Parathyroid adenoma (tissue), 2 donors: ENCODE measurements around the gene SLC39A3.

Experiments used
- H2AFZ ChIP-seq: fragments of 300-600 bp; sonication (generic); one replicate; pipeline ENCODE4 v1.7.0; 2017; ENCODE audit warnings: antibody characterized with exemption, mild to moderate bottlenecking
- H3K27ac ChIP-seq: fragments of 300-600 bp; sonication (generic); one replicate; pipeline ENCODE4 v1.7.0; 2017
- H3K27me3 ChIP-seq: fragments of 300-600 bp; sonication (generic); one replicate; pipeline ENCODE4 v1.7.0; 2017; ENCODE audit warnings: low read length; ENCODE audit not compliant: control insufficient read depth, insufficient read depth
- H3K36me3 ChIP-seq: fragments of 300-600 bp; sonication (generic); one replicate; pipeline ENCODE4 v1.7.0; 2017; ENCODE audit warnings: low read length; ENCODE audit not compliant: control insufficient read depth, insufficient read depth
- H3K4me1 ChIP-seq: fragments of 300-600 bp; sonication (generic); one replicate; pipeline ENCODE4 v1.7.0; 2017; ENCODE audit warnings: control low read depth
- H3K4me2 ChIP-seq: fragments of 300-600 bp; sonication (generic); one replicate; pipeline ENCODE4 v1.7.0; 2017; ENCODE audit warnings: low read length
- H3K4me3 ChIP-seq: fragments of 300-600 bp; sonication (generic); one replicate; pipeline ENCODE4 v1.7.0; 2017; ENCODE audit warnings: low read depth, low read length
- H3K79me2 ChIP-seq: fragments of 300-600 bp; sonication (generic); one replicate; pipeline ENCODE4 v1.7.0; 2017; ENCODE audit warnings: control low read depth
- H3K9ac ChIP-seq: fragments of 300-600 bp; sonication (generic); one replicate; pipeline ENCODE4 v1.7.0; 2017; ENCODE audit warnings: mild to moderate bottlenecking
- H3K9me3 ChIP-seq: fragments of 300-600 bp; sonication (generic); one replicate; pipeline ENCODE4 v1.7.0; 2017; ENCODE audit warnings: low read length; ENCODE audit not compliant: control insufficient read depth
- TF ChIP-seq, protein P1 (sequence below): fragments of 300-600 bp; sonication (generic); IDR thresholded peaks from one replicate; pipeline ENCODE4 v1.7.0; 2017; ENCODE audit warnings: antibody characterized with exemption, mild to moderate bottlenecking
- donor health status: primary hyperparathyroidism.

Gene SLC39A3

DNA sequence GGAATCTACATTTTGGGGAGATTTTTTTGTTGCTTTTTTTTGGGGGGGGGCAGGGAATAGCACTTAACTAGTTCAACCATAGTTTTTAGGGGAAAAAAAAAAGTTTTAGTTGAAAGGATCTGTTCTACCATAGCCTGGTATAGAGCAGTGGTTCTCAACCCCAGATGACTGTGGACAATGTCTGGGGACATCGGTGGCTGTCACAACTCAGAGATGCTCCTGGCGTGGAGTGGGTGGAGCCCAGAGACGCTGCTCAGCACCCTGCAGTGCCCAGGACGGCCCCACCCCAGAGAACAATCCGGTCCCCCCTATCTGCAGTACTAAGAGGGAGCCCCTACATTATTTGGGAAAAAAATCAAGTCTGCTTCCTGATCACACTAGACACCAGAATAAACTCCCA is 45.6 kb downstream of the SLC39A3 start:
- H3K4me3 ChIP-seq: no peak overlapping the region
- TF ChIP-seq, protein P1, sequence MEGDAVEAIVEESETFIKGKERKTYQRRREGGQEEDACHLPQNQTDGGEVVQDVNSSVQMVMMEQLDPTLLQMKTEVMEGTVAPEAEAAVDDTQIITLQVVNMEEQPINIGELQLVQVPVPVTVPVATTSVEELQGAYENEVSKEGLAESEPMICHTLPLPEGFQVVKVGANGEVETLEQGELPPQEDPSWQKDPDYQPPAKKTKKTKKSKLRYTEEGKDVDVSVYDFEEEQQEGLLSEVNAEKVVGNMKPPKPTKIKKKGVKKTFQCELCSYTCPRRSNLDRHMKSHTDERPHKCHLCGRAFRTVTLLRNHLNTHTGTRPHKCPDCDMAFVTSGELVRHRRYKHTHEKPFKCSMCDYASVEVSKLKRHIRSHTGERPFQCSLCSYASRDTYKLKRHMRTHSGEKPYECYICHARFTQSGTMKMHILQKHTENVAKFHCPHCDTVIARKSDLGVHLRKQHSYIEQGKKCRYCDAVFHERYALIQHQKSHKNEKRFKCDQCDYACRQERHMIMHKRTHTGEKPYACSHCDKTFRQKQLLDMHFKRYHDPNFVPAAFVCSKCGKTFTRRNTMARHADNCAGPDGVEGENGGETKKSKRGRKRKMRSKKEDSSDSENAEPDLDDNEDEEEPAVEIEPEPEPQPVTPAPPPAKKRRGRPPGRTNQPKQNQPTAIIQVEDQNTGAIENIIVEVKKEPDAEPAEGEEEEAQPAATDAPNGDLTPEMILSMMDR: no peak
- no peaks in the 10 kb centered on the region for H3K27me3 ChIP-seq
- no peaks in the 10 kb centered on the region for H3K36me3 ChIP-seq
- H3K27ac ChIP-seq: no peak overlapping the region
- no peak overlapping the region for H3K4me2 ChIP-seq
- peaks cover 4% of the 10 kb centered on the region for H3K79me2 ChIP-seq
- H3K4me1 ChIP-seq: no peaks in the 10 kb centered on the region
- H3K9me3 ChIP-seq: no peaks in the 10 kb centered on the region
- H2AFZ ChIP-seq: no peak overlapping the region
- no peak overlapping the region for H3K9ac ChIP-seq

DNA sequence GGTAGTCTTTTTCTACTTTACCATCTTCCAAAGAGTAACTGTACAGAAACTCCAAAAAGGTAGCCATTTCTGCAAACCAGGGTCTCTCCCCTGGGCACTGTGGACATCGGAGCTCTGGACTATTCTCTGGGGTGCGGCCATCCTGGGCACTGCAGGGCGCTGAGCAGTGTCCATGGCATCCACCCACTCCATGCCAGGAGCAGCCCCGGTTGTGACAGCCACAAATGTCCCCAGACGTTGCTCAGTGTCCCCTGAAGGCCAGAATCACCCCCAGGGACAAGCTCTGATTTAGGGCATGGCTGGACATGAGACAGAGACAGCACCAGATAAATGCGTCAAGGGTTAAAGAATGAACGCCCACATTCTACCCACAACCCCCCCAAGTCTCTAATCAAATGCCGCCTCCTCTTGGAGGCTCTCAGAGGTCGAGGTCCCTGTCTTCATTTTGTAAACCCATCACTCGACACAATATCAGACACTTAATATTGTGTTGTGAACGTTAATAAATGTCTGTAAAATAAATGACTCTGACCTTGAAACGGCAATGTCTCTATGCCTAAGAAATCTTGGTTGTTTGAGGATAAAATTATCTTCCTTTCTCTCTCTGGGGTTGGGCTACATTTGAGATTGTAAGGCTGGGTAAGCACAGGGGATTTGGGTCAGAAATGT is 46.2 kb downstream of the SLC39A3 start:
- Histone ChIP-seq H3K4me1 (no peaks in the 10 kb centered on the region), H3K36me3 (no peaks in the 10 kb centered on the region), H3K27me3 (no peaks in the 10 kb centered on the region), H3K27ac (no peak overlapping the region), H3K4me2 (no peak overlapping the region), H3K4me3 (no peak overlapping the region), H3K79me2 (peaks cover 4% of the 10 kb centered on the region), H2AFZ (no peak overlapping the region), H3K9ac (no peak overlapping the region), H3K9me3 (no peaks in the 10 kb centered on the region)
- TF ChIP-seq, protein P1: no peak

DNA sequence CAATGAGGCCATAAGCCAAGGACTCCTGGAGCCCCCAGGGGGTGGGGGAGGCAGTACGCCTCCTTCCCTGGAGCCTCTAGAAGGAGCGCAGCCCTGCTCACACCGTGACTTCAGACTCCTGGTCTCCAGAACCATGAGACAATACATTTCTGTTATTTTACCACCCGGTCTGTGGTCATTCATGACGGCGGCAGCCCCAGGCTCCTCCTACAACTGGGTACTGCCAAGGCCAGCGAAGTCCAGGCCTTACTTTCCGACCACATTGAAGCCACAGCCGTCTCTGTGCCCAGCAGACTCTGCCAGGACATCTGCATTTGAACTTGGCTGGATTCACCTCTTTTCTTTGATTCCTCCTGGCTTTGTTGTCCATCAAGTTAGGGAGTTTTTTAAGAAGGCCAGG is 47.9 kb downstream of the SLC39A3 start:
- Histone ChIP-seq H3K79me2 (peaks cover 4% of the 10 kb centered on the region), H3K9ac (no peak overlapping the region), H3K36me3 (no peaks in the 10 kb centered on the region), H3K27ac (no peak overlapping the region), H3K4me2 (no peak overlapping the region), H3K4me3 (no peak overlapping the region), H3K27me3 (no peaks in the 10 kb centered on the region), H2AFZ (no peak overlapping the region), H3K9me3 (no peaks in the 10 kb centered on the region), H3K4me1 (no peaks in the 10 kb centered on the region)
- TF ChIP-seq, protein P1: no peak

DNA sequence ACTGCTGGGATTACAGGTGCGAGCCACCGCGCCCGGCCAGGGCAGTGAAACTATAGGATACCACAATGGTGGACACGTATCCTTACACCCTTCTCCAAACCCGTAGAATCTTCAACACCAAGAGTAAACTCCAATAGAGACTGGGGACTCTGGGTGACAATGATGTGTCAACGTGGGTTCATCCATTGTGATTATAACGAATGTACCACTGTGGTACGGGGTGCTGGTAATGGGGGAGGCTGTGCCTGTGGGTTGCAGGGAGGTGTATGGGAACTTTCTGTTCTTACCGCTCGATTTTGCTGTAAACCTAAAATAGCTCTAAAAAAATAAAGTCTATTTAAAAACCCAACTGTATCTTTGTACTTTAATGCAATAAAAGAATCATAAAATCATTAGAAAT is 49.0 kb downstream of the SLC39A3 start:
- no peak overlapping the region for H2AFZ ChIP-seq
- no peak overlapping the region for H3K27ac ChIP-seq
- TF ChIP-seq, protein P1: no peak
- H3K36me3 ChIP-seq: no peaks in the 10 kb centered on the region
- H3K4me3 ChIP-seq: no peak overlapping the region
- no peak overlapping the region for H3K4me2 ChIP-seq
- no peaks in the 10 kb centered on the region for H3K27me3 ChIP-seq
- peaks cover 4% of the 10 kb centered on the region for H3K79me2 ChIP-seq
- H3K9me3 ChIP-seq: no peaks in the 10 kb centered on the region
- no peaks in the 10 kb centered on the region for H3K4me1 ChIP-seq
- no peak overlapping the region for H3K9ac ChIP-seq

DNA sequence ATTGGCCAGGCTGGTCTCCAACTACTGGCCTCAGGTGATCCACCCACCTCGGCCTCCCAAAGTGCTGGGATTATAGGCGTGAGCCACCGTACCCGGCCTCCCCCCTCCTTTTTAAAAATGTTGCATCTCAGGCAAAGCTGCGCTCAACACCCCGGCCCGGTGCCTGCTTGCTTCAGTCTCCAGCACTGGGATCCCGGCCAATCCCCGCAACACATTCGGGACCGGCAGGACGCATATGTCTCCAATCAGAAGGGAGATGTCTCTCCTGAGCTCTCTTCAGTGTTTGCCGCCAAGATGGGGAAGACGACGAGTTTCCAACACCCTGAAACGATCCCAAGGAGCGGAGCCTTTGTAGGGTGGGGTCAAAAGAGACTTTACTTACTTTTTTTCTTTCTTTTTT is 53.5 kb downstream of the SLC39A3 start:
- no peaks in the 10 kb centered on the region for H3K9me3 ChIP-seq
- H3K4me2 ChIP-seq: no peak overlapping the region
- no peak overlapping the region for H2AFZ ChIP-seq
- TF ChIP-seq, protein P1: no peak
- no peak overlapping the region for H3K27ac ChIP-seq
- no peak overlapping the region for H3K9ac ChIP-seq
- no peak overlapping the region for H3K4me3 ChIP-seq
- H3K27me3 ChIP-seq: no peaks in the 10 kb centered on the region
- H3K36me3 ChIP-seq: no peaks in the 10 kb centered on the region
- H3K79me2 ChIP-seq: peaks cover 2% of the 10 kb centered on the region
- peaks cover 3% of the 10 kb centered on the region for H3K4me1 ChIP-seq
